Midbrain (tissue), 1 donor: ENCODE data around the gene RGR.
"Not testable (repeated sequence)": the region's sequence is repeated elsewhere in the genome, so short reads cannot be mapped to it uniquely, and the experiment has no call there.

Experiments
- DNase-seq: peaks from one replicate; lab custom pipeline; 2025; lab: John Stamatoyannopoulos, UW

RGR gene

GRCh38 chr10:84258034-84258695, 13.3 kb downstream of the RGR start:
- no peak for DNase-seq

- DNase-seq, result no peak
Measured at GRCh38 chr10:84261236-84261915, 16.5 kb downstream of the RGR start.

- DNase-seq, result no peak
Measured at GRCh38 chr10:84262190-84262956, 17.5 kb downstream of the RGR start.

- no peak for DNase-seq
Measured at GRCh38 chr10:84263716-84264115, 18.9 kb downstream of the RGR start.

GRCh38 chr10:84264611-84265141, 19.8 kb downstream of the RGR start:
- DNase-seq, result peak; percentile 66

- DNase-seq, result no peak
Measured at GRCh38 chr10:84265418-84265817, 20.6 kb downstream of the RGR start.

- peak; percentile 18 for DNase-seq
Measured at GRCh38 chr10:84267503-84268126, 22.8 kb downstream of the RGR start.

GRCh38 chr10:84269162-84269561, 24.3 kb downstream of the RGR start:
- DNase-seq, result no peak

GRCh38 chr10:84269773-84270172, 24.9 kb downstream of the RGR start:
- DNase-seq, result no peak

GRCh38 chr10:84270708-84271107, 25.9 kb downstream of the RGR start:
- no peak for DNase-seq

- DNase-seq, result not testable (repeated sequence)
Measured at GRCh38 chr10:84279876-84280475, 35.1 kb downstream of the RGR start.

GRCh38 chr10:84286695-84287094, 41.8 kb downstream of the RGR start:
- DNase-seq, result no peak

- DNase-seq, result no peak
Measured at GRCh38 chr10:84288151-84288550, 43.3 kb downstream of the RGR start.

GRCh38 chr10:84289521-84290200, 44.8 kb downstream of the RGR start:
- peak; percentile 2 for DNase-seq

GRCh38 chr10:84290235-84290634, 45.4 kb downstream of the RGR start:
- no peak for DNase-seq

GRCh38 chr10:84291384-84291783, 46.5 kb downstream of the RGR start:
- DNase-seq, result peak; percentile 1

GRCh38 chr10:84292502-84292901, 47.6 kb downstream of the RGR start:
- no peak for DNase-seq

- DNase-seq, result no peak
Measured at GRCh38 chr10:84293171-84293570, 48.3 kb downstream of the RGR start.

- no peak for DNase-seq
Measured at GRCh38 chr10:84293574-84294016, 48.7 kb downstream of the RGR start.

GRCh38 chr10:84294766-84295447, 50.1 kb downstream of the RGR start:
- DNase-seq, result no peak
